ENCODE results near the gene COL4A1. TPM values are rescaled to one million over a fixed set of nuclear protein-coding genes. Genes with fewer than 3 reads are reported as not detected.

The COL4A1 gene
- total RNA-seq, 2 experiments from 2014 or later = not detected

DNA sequence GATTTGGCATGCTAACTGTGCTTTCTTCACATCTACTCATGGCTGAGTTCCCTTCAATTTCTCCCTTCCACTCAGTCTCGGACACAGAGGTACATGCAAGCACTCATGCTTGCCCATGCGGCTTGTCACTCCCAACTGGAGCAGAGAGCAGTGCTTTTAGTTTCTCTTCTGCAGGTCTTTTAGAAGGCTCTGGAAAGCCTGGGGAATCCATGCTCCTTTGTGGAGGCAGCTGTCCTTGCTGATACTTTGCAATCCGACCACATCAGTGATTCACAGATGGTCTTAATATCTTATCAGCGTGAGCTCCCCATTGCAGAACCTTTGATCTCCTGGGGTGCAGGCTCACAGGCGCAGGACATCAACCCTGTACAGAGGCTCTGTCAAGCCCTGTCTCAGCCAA is 203.9 kb downstream of the COL4A1 start:
- POLR2A ChIA-PET = no interaction called here
- CTCF ChIA-PET = interaction anchor here (0.9 kb wide), 1 partner anchor 1142 kb away, joined by 3 read pairs; no protein-coding TSS in a partner anchor
- no peak for DNase-seq
- no peak overlapping the region for H3K4me3 Mint-ChIP-seq
- H3K27me3 Mint-ChIP-seq = no peaks in the 10 kb centered on the region
- H3K36me3 Mint-ChIP-seq = no peaks in the 10 kb centered on the region
- H3K9me3 Mint-ChIP-seq = peaks cover 27% of the 10 kb centered on the region
- H3K4me1 Mint-ChIP-seq (ENCODE audit: low read depth) = no peaks in the 10 kb centered on the region
- intact Hi-C loops (cut with micrococcal nuclease) = no loop called here
- H3K27ac Mint-ChIP-seq = no peak overlapping the region

DNA sequence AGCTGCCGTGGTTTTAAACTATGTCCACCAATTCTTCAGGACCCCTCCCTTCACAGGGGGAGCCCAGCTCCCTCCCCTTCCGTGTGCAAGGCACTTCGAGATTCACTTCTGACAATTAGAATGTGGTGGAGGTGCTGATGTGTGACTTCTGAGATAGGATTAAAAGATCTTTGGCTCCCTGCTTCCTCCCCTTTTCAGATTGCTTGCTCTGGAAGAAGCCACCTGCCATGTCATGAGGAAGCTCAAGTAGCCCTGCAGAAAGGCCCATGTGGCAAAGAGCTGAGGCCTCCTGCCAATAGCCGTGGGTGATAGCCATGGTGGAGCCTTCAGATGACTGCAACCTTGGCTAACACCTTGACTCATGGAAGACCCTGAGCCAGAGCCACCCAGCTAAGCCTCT is 204.9 kb downstream of the COL4A1 start:
- POLR2A ChIA-PET = no interaction called here

DNA sequence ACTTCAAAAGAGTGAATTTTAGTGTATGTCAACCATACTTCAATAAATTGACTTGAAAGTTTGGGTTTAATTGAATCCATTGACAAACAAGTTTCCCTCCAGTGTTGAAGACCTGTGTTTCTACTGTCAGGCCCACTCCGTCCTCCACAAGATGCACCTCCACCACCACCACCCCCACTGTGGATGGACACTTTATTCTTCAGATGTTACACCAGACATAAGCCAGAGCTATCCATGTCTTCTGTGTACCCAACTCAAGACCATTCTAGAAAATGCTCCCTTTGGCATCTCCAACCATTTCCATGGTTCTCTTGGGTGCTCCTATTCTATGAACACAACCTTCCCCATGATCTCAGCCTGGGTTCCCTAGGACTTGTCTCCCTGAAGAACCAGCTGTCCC is 207.0 kb downstream of the COL4A1 start:
- no peaks in the 10 kb centered on the region for H3K36me3 Mint-ChIP-seq
- H3K9me3 Mint-ChIP-seq = peaks cover 28% of the 10 kb centered on the region
- H3K4me1 Mint-ChIP-seq (ENCODE audit: low read depth) = no peaks in the 10 kb centered on the region
- intact Hi-C loops (cut with micrococcal nuclease) = no loop called here
- CTCF ChIA-PET = no interaction called here
- no peak overlapping the region for H3K27ac Mint-ChIP-seq
- H3K4me3 Mint-ChIP-seq = no peak overlapping the region
- H3K27me3 Mint-ChIP-seq = no peaks in the 10 kb centered on the region
- no peak for DNase-seq
- POLR2A ChIA-PET = no interaction called here

More for the DNA sequence above, 204.9 kb downstream of the COL4A1 start:
- Mint-ChIP-seq H3K4me3 (no peak overlapping the region), H3K36me3 (no peaks in the 10 kb centered on the region), H3K9me3 (peaks cover 28% of the 10 kb centered on the region), H3K4me1 (ENCODE audit: low read depth) (no peaks in the 10 kb centered on the region), H3K27me3 (no peaks in the 10 kb centered on the region), H3K27ac (no peak overlapping the region)
- intact Hi-C loops (cut with micrococcal nuclease) = no loop called here
- CTCF ChIA-PET = no interaction called here
- DNase-seq = no peak

Small RNA genes lying within 50 kb of the gene (microRNA-seq; reads per million reads assigned to microRNA genes)
- gene MIR8073 (ENCODE audit: borderline microRNAs expressed, borderline number of aligned reads, borderline replicate concordance) = not detected

Other genes starting within 250 kb of the COL4A1 start
- not detected for gene COL4A2, start 127 bp upstream of the COL4A1 start, total RNA-seq